Measurements from ENCODE around the gene GALNT11.

GALNT11 gene

GRCh38 chr7:152162287-152162686 is 136.8 kb downstream of the GALNT11 start:
- H3K9me3 ChIP-seq (ENCODE audit: insufficient read depth, low read length, severe bottlenecking) = no peaks in the 10 kb centered on the region
- H3K4me3 ChIP-seq (ENCODE audit: low read depth in 1 of 2, low read length in 2 of 2) = no peak overlapping the region
- no peaks in the 10 kb centered on the region for H3K4me1 ChIP-seq (ENCODE audit: insufficient read depth, low read length)
- H3K9ac ChIP-seq (ENCODE audit: low read depth, low read length) = no peak overlapping the region
- no peaks in the 10 kb centered on the region for H3K27me3 ChIP-seq (ENCODE audit: insufficient read depth, low read length, poor library complexity)
- no peak overlapping the region for H2AFZ ChIP-seq (ENCODE audit: low read depth, low read length)
- H3K79me2 ChIP-seq (ENCODE audit: insufficient read depth, low read length) = no peaks in the 10 kb centered on the region
- DNase-seq = no peak
- H4K20me1 ChIP-seq (ENCODE audit: insufficient read depth, low read length) = no peaks in the 10 kb centered on the region
- H3K36me3 ChIP-seq (ENCODE audit: insufficient read depth, low read length) = peaks cover 87% of the 10 kb centered on the region
- H3K27ac ChIP-seq (ENCODE audit: low read length) = no peak overlapping the region
- H3K4me2 ChIP-seq (ENCODE audit: insufficient read depth, low read length) = no peak overlapping the region
- TF ChIP-seq EZH2 (IDR thresholded peaks at IDR 0.05; ENCODE audit: borderline replicate concordance, low read depth, low read length, severe bottlenecking) = no peak
- no peak for ATAC-seq (ENCODE audit: insufficient read depth, low read depth)

All from DND-41 (cell line).